ENCODE measurements around the gene MAPK8IP2. TPM values are rescaled to one million over a fixed set of nuclear protein-coding genes. Genes with fewer than 3 reads are reported as not detected.
"Not testable (repeated sequence)": the region's sequence is repeated elsewhere in the genome, so short reads cannot be mapped to it uniquely, and the experiment has no call there.

Gene MAPK8IP2
- total RNA-seq, 1 donor from 2014 or later, result not detected

DNA sequence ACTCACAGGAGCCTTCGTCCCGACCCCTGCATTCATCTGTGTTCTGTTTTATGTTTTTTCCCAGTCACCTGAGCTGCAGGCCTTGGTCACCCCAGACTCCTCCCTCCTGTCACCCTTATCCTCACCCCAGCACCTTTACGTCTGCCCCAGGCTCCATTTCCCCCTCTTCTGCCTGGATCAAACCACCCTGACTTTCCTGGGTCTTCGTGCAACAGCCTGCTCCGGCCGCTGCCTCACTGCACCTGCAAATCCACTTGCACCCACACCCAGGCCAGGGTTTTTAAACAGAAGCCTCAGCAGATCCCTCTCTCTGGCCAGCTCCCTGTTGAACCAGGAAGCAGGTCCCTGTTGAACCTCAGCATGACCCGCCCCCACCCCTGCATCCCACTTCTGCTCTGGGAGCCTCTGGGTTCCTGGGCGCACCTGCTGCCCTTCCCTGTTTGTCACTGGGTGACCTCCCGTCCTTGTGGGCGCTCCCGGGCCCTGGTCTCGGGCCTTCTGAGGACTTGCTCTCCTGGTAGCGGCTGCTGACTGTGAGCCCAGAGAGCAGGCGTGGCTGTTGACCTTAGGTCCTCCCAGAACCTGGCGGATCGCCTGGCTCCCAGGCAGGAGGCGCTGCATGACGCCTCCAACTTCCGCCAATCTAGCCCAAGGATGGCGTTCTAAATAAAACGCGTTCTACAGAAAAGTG lies 12.8 kb downstream of the MAPK8IP2 start:
- TF ChIP-seq, protein P1, sequence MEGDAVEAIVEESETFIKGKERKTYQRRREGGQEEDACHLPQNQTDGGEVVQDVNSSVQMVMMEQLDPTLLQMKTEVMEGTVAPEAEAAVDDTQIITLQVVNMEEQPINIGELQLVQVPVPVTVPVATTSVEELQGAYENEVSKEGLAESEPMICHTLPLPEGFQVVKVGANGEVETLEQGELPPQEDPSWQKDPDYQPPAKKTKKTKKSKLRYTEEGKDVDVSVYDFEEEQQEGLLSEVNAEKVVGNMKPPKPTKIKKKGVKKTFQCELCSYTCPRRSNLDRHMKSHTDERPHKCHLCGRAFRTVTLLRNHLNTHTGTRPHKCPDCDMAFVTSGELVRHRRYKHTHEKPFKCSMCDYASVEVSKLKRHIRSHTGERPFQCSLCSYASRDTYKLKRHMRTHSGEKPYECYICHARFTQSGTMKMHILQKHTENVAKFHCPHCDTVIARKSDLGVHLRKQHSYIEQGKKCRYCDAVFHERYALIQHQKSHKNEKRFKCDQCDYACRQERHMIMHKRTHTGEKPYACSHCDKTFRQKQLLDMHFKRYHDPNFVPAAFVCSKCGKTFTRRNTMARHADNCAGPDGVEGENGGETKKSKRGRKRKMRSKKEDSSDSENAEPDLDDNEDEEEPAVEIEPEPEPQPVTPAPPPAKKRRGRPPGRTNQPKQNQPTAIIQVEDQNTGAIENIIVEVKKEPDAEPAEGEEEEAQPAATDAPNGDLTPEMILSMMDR (IDR thresholded peaks at IDR 0.05), result no peak
- TF ChIP-seq EZH2 (IDR thresholded peaks at IDR 0.05), result no peak
- no peak for TF ChIP-seq EZH2phosphoT487 (IDR thresholded peaks at IDR 0.05)
- Histone ChIP-seq H3K4me1 (no peaks in the 10 kb centered on the region), H3K4me3 (no peak overlapping the region), H2AFZ (replicated peaks) (no peak overlapping the region), H3K79me2 (ENCODE audit: low read depth) (no peaks in the 10 kb centered on the region), H4K20me1 (ENCODE audit: low read depth) (no peaks in the 10 kb centered on the region), H3K9ac (no peak overlapping the region), H3K4me2 (no peak overlapping the region), H3K36me3 (no peaks in the 10 kb centered on the region), H3F3A (ENCODE audit: low read depth) (peaks cover 8% of the 10 kb centered on the region), H3K27ac (no peak overlapping the region), H3K27me3 (peaks cover 25% of the 10 kb centered on the region), H3K9me3 (ENCODE audit: low read depth) (no peaks in the 10 kb centered on the region)
- DNase-seq (ENCODE audit: low spot score), result no peak
- peaks cover 3% of the 10 kb centered on the region for H3K4me1 Mint-ChIP-seq
- H3K27ac Mint-ChIP-seq, result no peak overlapping the region
- peak overlapping the region; percentile 22 for H3K4me3 Mint-ChIP-seq
- peaks cover 3% of the 10 kb centered on the region for H3K9me3 Mint-ChIP-seq
- H3K27me3 Mint-ChIP-seq (ENCODE audit: insufficient read depth, low read depth), result no peaks in the 10 kb centered on the region
- H3K36me3 Mint-ChIP-seq, result peaks cover 1% of the 10 kb centered on the region

GRCh38 chr22:50614296-50614695 lies 13.7 kb downstream of the MAPK8IP2 start:
- not testable (repeated sequence) for H3K79me2 ChIP-seq (ENCODE audit: low read depth); H3K4me2 ChIP-seq; H3K9ac ChIP-seq; H3K4me1 ChIP-seq; H3K27me3 Mint-ChIP-seq (ENCODE audit: insufficient read depth, low read depth); H3F3A ChIP-seq (ENCODE audit: low read depth); H3K36me3 ChIP-seq; H3K4me1 Mint-ChIP-seq; H3K27ac Mint-ChIP-seq; H4K20me1 ChIP-seq (ENCODE audit: low read depth); H3K4me3 Mint-ChIP-seq; H3K4me3 ChIP-seq; H2AFZ ChIP-seq (replicated peaks); H3K9me3 ChIP-seq (ENCODE audit: low read depth); H3K9me3 Mint-ChIP-seq; H3K27ac ChIP-seq; DNase-seq (ENCODE audit: low spot score); H3K36me3 Mint-ChIP-seq
- H3K27me3 ChIP-seq, result peaks cover 26% of the 10 kb centered on the region

GRCh38 chr22:50620593-50621355 lies 20.2 kb downstream of the MAPK8IP2 start:
- H3K9me3 ChIP-seq (ENCODE audit: low read depth), result no peaks in the 10 kb centered on the region
- H3K4me3 ChIP-seq, result peak overlapping the region; percentile 40
- H2AFZ ChIP-seq (replicated peaks), result no peak overlapping the region
- no peaks in the 10 kb centered on the region for H3K36me3 Mint-ChIP-seq
- peaks cover 19% of the 10 kb centered on the region for H3F3A ChIP-seq (ENCODE audit: low read depth)
- H3K27ac ChIP-seq, result no peak overlapping the region
- peak overlapping the region; percentile 77 for H3K4me3 Mint-ChIP-seq
- H3K36me3 ChIP-seq, result no peaks in the 10 kb centered on the region
- no peak overlapping the region for H3K27ac Mint-ChIP-seq
- no peak overlapping the region for H3K9ac ChIP-seq
- H3K27me3 Mint-ChIP-seq (ENCODE audit: insufficient read depth, low read depth), result peaks cover 5% of the 10 kb centered on the region
- peak overlapping the region; percentile 64 for H3K4me2 ChIP-seq
- H3K79me2 ChIP-seq (ENCODE audit: low read depth), result no peaks in the 10 kb centered on the region
- no peak for TF ChIP-seq EZH2phosphoT487 (IDR thresholded peaks at IDR 0.05)
- TF ChIP-seq, protein P1 (IDR thresholded peaks at IDR 0.05), result peak; percentile 79
- peaks cover 1% of the 10 kb centered on the region for H3K9me3 Mint-ChIP-seq
- H3K27me3 ChIP-seq, result peaks cover 23% of the 10 kb centered on the region
- DNase-seq (ENCODE audit: low spot score), result peak; percentile 90
- peaks cover 28% of the 10 kb centered on the region for H3K4me1 Mint-ChIP-seq
- H3K4me1 ChIP-seq, result peaks cover 20% of the 10 kb centered on the region
- no peaks in the 10 kb centered on the region for H4K20me1 ChIP-seq (ENCODE audit: low read depth)
